Effector memory CD8-positive, alpha-beta T cell (primary cell): ENCODE results near the gene POLD2.
"Not testable (repeated sequence)": the region's sequence is repeated elsewhere in the genome, so short reads cannot be mapped to it uniquely, and the experiment has no call there.

ENCODE experiments used
- ATAC-seq: fragments of 150-1000 bp; cut with Tn5 transposase; replicated peaks from 2 replicates; pipeline ENCODE4 v1.10.0; 2021; ENCODE audit warnings: mild to moderate bottlenecking, moderate library complexity
- DNase-seq, 3 experiments: peaks; one replicate each; pipeline ENCODE4 v3.0.0; 2021
- H3K27ac Mint-ChIP-seq, 2 donors: one replicate each; pipeline ENCODE4 v1.8.0; 2022; ENCODE audit warnings: mild to moderate bottlenecking in 2 of 2, mixed read lengths in 2 of 2, moderate library complexity in 2 of 2
- H3K27me3 Mint-ChIP-seq, 2 donors: one replicate each; pipeline ENCODE4 v1.8.0; 2022; ENCODE audit warnings: mixed read lengths in 2 of 2
- H3K36me3 Mint-ChIP-seq: one replicate; pipeline ENCODE4 v1.8.0; 2022; ENCODE audit warnings: mild to moderate bottlenecking, moderate library complexity, mixed read lengths; ENCODE audit not compliant: insufficient read depth
- H3K4me1 Mint-ChIP-seq, 2 donors: one replicate each; pipeline ENCODE4 v1.8.0; 2022; ENCODE audit warnings: low read depth in 2 of 2, mixed read lengths in 2 of 2
- H3K4me3 Mint-ChIP-seq, 2 donors: one replicate each; pipeline ENCODE4 v1.8.0; 2022; ENCODE audit warnings: mild to moderate bottlenecking in 2 of 2, mixed read lengths in 2 of 2, moderate library complexity in 2 of 2
- H3K9me3 Mint-ChIP-seq, 2 donors: one replicate each; pipeline ENCODE4 v1.8.0; 2022; ENCODE audit warnings: mixed read lengths in 2 of 2

The POLD2 gene

DNA sequence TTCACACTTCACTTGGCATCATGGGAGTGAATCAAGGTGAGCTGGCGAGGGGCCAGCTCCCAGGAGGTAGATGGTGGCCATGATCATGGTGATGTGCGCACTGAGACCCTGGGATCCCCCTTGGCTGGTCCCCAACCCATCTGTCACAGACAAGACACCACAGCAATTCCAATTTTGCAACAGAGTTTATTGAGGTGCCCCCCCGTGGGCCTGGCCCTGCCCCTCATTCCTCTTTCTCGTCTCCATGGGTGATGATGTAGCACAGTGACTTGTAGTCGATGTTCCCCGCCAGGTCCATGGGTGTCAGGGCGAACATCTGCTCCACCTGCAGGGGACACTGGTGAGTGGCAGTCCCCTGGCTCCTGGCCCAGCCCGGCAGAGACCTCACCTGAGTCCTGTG is 15.3 kb upstream of the POLD2 start:
- H3K27me3 Mint-ChIP-seq = peaks cover 13 to 31% of the 10 kb centered on the region in 2 donors
- H3K9me3 Mint-ChIP-seq = no peaks in the 10 kb centered on the region
- no peaks in the 10 kb centered on the region for H3K36me3 Mint-ChIP-seq
- ATAC-seq (no peak), DNase-seq (no peak)
- no peak overlapping the region for H3K4me3 Mint-ChIP-seq
- no peaks in the 10 kb centered on the region for H3K4me1 Mint-ChIP-seq
- H3K27ac Mint-ChIP-seq = no peak overlapping the region

DNA sequence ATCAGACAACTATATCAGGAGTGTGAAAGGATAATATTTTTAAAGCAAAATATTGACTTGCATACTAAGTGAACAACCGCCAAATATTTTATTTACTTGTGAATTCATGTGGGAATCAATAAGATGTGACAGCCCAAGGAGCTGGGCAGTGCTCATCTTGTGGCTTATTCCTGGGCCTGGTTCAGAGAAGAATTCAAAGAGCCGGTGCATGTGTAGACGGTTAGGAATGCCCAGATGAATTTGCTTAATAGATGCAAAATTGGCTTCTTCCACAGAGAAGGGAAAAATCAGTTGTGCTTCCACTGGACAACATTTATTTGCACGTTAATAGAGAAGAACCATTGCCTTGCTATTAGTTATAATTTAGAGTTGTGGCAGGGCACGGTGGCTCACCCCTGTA is 13.4 kb upstream of the POLD2 start:
- Mint-ChIP-seq H3K36me3 (no peaks in the 10 kb centered on the region), H3K4me3 (no peak overlapping the region), H3K27me3 (peaks cover 13 to 38% of the 10 kb centered on the region in 2 donors), H3K4me1 (no peaks in the 10 kb centered on the region), H3K27ac (no peak overlapping the region), H3K9me3 (no peaks in the 10 kb centered on the region)
- DNase-seq (no peak), ATAC-seq (no peak)

DNA sequence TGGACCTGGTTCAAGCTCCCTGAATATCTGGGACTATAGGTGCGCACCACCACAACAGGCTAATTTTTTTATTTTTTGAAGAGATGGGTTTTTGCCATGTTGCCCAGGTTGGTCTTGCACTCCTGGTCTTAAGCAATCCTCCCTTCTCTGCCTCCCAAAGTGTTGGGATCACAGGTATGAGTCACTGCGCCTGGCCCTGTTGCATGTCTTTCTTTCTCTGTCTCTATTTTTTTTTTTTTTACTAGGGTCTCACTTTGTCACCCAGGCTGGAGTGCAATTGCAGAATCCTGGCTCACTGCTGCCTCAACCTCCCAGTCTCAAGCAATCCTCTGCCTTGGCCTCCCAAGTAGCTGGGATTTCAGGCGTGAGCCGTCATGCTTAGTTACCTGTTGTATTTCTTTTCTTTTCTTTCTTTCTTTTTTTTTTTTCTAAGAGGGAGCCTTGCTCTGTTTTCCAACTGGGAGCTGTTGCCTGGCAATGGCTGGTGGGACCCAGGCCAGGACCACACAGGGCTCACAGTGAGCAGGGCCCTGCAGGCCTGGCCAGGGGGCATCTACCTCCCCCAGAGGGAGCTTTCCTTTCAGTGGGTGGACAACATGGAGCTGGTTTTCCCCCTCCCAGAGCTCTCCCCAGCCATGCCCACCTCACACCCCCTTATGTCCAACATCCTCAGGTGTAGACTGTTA is 11.7 kb upstream of the POLD2 start:
- DNase-seq (no peak), ATAC-seq (no peak)
- Mint-ChIP-seq H3K27ac (no peak overlapping the region), H3K27me3 (peaks cover 5 to 28% of the 10 kb centered on the region in 2 donors), H3K36me3 (no peaks in the 10 kb centered on the region), H3K4me1 (no peaks in the 10 kb centered on the region), H3K9me3 (no peaks in the 10 kb centered on the region), H3K4me3 (no peak overlapping the region)

DNA sequence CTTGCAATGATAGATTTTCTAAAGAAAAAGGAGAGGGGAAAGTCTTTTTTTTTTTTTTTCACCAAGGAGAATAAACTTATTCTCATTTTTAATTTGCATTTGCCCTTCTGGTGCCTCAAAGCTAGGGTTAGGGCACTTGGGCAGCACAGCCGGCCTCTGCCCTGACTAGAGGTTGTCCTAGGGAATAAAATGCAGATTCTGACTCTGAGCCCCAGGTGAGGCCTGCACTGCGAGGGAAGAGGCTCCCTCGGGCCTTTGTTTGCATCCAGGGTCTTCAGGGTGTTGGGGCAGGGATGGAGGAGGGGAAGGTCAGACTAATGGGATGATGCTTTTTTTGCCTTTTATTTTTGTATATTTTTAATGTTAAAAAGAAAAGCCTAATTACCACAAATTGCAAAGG is 9.9 kb upstream of the POLD2 start:
- ATAC-seq (no peak), DNase-seq (no peak)
- no peaks in the 10 kb centered on the region for H3K4me1 Mint-ChIP-seq
- no peak overlapping the region for H3K27ac Mint-ChIP-seq
- H3K27me3 Mint-ChIP-seq = peaks cover 0 to 10% of the 10 kb centered on the region in 2 donors
- H3K36me3 Mint-ChIP-seq = no peaks in the 10 kb centered on the region
- no peaks in the 10 kb centered on the region for H3K9me3 Mint-ChIP-seq
- no peak overlapping the region for H3K4me3 Mint-ChIP-seq

DNA sequence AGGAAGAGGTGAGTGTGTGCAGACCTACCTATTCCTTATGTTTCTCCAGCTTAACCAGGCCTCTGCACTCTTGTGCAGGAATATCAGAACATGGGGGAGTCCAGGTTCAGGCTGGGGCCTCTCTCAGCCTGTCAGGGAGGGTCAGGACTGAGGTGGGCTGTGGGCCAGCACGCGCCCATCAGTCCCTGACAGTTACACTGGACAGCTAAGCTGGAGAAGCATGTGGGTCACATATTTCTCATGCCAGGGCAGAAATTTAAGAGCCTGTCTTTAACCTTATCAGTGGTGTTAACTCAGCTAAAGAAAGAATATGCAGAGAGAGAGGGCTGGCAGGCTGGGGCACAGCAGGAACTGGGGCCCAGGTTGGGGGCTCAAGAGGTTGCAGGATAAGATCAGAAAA is 8.7 kb upstream of the POLD2 start:
- no peaks in the 10 kb centered on the region for H3K36me3 Mint-ChIP-seq
- peak overlapping the region in 1 of 2 donors; percentile 35 for H3K27ac Mint-ChIP-seq
- no peak for DNase-seq
- no peak for ATAC-seq
- H3K9me3 Mint-ChIP-seq = no peaks in the 10 kb centered on the region
- H3K27me3 Mint-ChIP-seq = peaks cover 0 to 8% of the 10 kb centered on the region in 2 donors
- no peak overlapping the region for H3K4me3 Mint-ChIP-seq
- no peaks in the 10 kb centered on the region for H3K4me1 Mint-ChIP-seq

DNA sequence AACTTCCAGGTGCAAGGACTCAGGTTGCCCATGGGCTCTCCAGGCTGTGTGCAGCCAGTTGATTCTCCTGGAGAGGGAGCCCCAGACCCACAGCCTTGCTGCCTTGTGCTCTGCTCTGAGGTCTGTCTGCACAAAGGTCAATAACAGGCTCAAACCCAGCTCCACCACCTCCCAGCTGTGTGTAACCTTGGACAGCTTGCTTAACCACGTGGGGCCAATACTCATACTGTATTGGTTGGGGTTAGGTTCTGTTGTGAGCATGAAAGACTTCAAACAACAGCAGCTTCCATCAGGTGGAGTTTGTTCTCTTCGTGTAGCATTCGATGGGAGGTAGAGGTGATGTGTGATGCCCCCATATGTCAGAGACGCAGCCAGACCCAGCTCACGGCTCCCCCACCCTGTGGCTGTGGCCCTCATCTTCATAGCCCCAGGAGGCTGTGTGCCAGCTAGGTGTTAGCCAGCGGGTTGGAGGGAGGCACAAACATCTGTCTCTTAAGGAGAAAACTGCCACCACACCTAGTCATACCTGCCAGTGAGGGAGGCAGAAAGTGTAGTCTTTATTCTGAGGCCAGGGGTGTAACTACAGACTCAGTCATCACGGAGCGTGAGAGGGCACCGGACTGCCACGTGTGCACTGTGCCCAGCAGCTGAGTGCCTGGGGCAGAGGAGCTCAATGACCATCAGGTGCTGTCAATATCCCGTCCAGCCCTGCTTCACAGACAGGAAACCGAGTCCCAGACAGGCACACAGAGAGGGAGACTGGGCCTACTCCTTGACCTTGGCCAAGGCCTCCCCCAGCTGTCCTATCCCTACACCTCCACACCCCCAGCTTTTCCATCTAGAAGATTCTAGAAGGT is 8.1 kb upstream of the POLD2 start:
- no peak for ATAC-seq
- Mint-ChIP-seq H3K36me3 (no peaks in the 10 kb centered on the region), H3K9me3 (no peaks in the 10 kb centered on the region), H3K4me1 (no peaks in the 10 kb centered on the region), H3K27ac (peak overlapping the region in 1 of 2 donors; percentile 35), H3K27me3 (peaks cover 0 to 8% of the 10 kb centered on the region in 2 donors), H3K4me3 (no peak overlapping the region)
- DNase-seq = no peak

DNA sequence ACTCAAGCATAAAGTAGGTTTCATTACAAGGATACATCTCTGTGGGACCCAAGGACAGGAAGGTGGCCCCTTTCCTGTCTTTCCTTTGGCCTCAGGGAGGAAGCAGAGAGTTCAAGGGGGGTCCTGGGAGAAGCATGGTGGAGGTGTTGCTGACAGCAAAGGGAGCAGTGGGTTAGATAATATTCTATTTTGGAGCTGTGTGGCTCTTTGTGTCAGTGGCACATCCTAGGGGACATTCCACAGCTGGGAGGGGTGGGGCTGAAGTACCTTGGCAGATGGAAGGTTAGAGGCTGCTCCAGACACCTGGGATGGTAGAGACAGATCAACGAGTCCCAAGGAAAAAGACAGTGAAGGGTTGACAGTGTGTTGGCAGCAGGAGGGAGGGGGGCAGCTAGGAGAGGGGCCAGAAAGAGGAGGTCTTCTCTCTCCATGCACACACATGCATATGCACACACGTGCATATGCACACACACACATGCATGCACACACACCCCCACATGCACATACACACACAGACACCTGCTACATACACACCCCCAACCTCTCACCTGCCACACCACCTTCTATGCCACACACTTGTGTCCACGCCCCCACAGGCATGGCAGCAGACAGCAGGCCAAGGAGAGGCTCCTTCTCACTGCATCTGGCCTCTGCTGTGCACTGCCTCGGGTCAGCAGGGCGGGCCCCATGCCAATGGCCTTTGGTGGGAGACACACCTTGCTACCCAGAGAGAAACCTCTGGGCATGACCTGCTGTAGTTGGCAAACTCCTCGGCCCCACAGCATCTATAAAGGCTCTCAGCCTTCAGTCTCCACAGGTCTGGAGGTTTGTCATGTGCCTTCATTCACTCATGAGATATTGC is 5.6 kb upstream of the POLD2 start:
- Mint-ChIP-seq H3K27me3 (peaks cover 0 to 8% of the 10 kb centered on the region in 2 donors), H3K36me3 (peaks cover 6% of the 10 kb centered on the region), H3K4me3 (no peak overlapping the region), H3K9me3 (no peaks in the 10 kb centered on the region), H3K27ac (no peak overlapping the region), H3K4me1 (peaks cover 3 to 4% of the 10 kb centered on the region in 2 donors)
- DNase-seq (no peak), ATAC-seq (no peak)

DNA sequence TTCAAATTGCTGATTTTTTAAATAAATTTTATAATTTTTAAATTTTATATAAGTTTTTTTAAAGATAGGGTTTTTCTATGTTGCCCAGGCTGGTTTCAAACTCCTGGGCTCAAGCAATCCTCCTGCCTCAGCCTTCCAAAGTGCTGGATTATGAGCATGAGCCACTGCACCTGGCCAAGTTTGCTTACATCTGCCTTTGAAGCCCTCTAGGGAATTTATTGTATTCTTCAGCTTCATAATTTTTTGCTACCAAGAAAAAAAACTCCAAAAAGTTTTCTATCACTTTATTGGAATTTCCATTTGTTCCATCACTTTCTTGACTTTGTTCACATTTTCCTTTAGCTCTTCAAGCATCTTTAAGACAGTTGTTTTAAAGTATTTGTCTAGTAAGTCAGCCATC is 3.8 kb upstream of the POLD2 start:
- Mint-ChIP-seq H3K36me3 (peaks cover 15% of the 10 kb centered on the region), H3K4me1 (peaks cover 10 to 14% of the 10 kb centered on the region in 2 donors), H3K27me3 (peaks cover 0 to 5% of the 10 kb centered on the region in 2 donors), H3K27ac (peak overlapping the region in 1 of 2 donors; percentile 15), H3K4me3 (no peak overlapping the region), H3K9me3 (no peaks in the 10 kb centered on the region)
- ATAC-seq = no peak
- no peak for DNase-seq

DNA sequence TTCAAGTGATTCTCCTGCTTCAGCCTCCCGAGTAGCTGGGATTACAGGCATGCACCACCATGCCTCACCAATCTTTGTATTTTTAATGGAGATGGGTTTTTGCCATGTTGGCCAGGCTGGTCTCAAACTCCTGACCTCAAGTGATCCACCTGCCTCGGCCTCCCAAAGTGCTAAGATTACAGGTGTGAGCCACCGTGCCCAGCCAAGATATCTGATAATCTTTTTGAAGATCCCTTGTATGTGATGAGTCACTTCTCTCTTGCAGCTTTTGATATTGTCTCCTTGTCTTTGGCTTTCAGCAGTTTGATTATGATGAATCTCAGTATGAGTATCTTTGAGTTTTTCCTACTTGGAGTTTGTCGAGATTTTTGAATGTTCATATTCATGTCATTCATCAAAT is 3.2 kb upstream of the POLD2 start:
- DNase-seq, ATAC-seq, H3K9me3 Mint-ChIP-seq, H3K4me3 Mint-ChIP-seq, H3K27me3 Mint-ChIP-seq, H3K27ac Mint-ChIP-seq: not testable (repeated sequence)
- Mint-ChIP-seq H3K4me1 (peaks cover 11 to 14% of the 10 kb centered on the region in 2 donors), H3K36me3 (peaks cover 15% of the 10 kb centered on the region)

DNA sequence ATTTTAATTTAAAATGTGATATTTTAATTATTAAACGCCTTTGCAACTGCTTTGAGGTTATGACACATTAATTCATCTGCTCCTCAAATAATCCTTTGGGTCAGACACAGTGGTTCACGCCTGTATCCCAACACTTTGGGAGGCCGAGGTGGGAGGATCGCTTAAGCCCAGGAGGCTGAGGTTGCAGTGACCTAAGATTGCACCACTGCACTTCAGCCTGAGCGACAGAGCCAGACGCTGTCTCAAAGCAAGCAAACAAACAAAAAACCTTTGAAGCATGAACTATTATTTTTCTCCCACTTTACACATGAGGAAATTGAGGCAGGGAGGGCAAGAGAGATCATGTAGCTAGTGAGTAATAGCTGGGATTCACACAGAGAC is 1.5 kb upstream of the POLD2 start:
- peaks cover 15% of the 10 kb centered on the region for H3K36me3 Mint-ChIP-seq
- no peaks in the 10 kb centered on the region for H3K9me3 Mint-ChIP-seq
- peak overlapping the region; percentile 87 to 97 for H3K4me3 Mint-ChIP-seq
- no peak for DNase-seq
- H3K27ac Mint-ChIP-seq = no peak overlapping the region
- H3K27me3 Mint-ChIP-seq = no peaks in the 10 kb centered on the region
- peaks cover 14% of the 10 kb centered on the region in 2 donors for H3K4me1 Mint-ChIP-seq
- no peak for ATAC-seq

DNA sequence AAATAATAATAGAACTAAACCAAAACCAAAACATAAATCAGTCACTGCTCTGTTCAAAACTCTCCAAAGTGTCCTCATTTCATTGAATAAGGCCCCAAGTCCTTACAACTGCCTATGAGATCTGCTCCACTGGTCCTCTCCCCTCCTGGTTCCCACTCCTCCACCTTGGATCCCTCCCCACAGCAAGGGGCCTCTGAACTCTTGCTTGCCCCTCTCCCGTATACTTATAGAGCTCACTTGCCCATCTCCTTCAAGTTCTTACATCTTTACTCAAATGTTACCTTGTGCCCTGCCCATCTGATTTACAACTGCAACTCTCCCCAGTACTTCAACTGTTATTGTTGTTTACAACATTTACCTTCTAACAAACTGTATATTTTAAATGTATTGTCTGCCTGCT is 819 bp downstream of the POLD2 start:
- Mint-ChIP-seq H3K4me3 (peak overlapping the region; percentile 87 to 97), H3K36me3 (peaks cover 15% of the 10 kb centered on the region), H3K9me3 (no peaks in the 10 kb centered on the region), H3K4me1 (peaks cover 16 to 19% of the 10 kb centered on the region in 2 donors), H3K27ac (peak overlapping the region in 1 of 2 donors; percentile 93), H3K27me3 (no peaks in the 10 kb centered on the region)
- ATAC-seq = no peak
- DNase-seq = no peak

DNA sequence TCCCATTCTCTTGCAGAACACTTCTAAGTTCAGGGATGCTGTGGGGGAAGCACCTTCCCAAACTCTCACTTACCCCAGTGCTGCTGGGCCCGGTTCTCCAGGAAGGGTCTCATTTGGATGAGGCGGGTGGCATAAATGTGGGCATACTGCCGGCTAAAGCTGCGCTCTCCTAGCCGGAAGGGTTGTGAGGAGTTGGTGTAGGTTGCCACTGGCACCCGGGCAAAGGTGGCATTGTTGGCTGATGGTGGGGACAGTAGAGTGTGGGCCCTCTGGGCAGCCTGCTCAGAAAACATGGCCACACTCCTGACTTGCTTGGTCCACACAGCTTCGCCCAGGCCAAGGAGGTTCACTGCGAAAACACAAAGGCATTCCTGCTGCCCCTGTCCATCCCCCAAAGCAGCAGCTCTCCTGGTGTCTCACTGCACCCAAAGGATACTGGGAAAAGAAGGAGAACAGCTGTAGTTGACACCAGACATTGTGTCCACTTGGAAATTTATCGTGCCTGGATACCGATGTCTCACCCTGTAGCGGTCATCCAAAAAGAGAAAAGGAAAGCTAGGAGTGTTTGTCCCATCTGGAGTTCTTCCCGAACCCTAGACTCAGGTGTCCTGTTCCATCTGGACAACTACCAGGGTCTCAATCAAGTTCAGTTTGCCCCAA is 1.5 kb downstream of the POLD2 start:
- peak overlapping the region in 1 of 2 donors; percentile 93 for H3K27ac Mint-ChIP-seq
- ATAC-seq = no peak
- no peaks in the 10 kb centered on the region for H3K27me3 Mint-ChIP-seq
- DNase-seq = no peak
- peaks cover 16 to 19% of the 10 kb centered on the region in 2 donors for H3K4me1 Mint-ChIP-seq
- peak overlapping the region in 1 of 2 donors; percentile 87 for H3K4me3 Mint-ChIP-seq
- peaks cover 15% of the 10 kb centered on the region for H3K36me3 Mint-ChIP-seq
- no peaks in the 10 kb centered on the region for H3K9me3 Mint-ChIP-seq

DNA sequence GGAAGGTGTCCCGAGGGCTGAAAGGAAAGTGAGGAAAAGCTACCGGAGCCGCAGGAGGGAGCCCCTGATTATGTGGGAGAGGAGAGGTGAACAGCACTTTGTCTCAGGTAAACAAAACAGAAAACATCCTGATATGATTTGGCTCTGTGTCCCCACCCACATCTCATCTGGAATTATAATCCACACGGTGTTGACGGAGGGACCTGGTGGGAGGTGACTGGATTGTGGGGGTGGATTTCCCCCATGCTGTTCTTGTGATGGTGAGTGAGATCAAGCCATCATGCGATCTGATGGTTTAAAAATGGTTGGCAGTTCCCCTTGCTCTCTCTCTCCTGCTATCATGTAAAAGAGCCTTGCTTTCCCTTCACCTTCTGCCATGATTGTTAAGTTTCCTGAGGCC is 3.0 kb downstream of the POLD2 start:
- no peaks in the 10 kb centered on the region for H3K9me3 Mint-ChIP-seq
- no peaks in the 10 kb centered on the region for H3K27me3 Mint-ChIP-seq
- peaks cover 16 to 19% of the 10 kb centered on the region in 2 donors for H3K4me1 Mint-ChIP-seq
- no peak overlapping the region for H3K4me3 Mint-ChIP-seq
- ATAC-seq (no peak), DNase-seq (no peak)
- peaks cover 15% of the 10 kb centered on the region for H3K36me3 Mint-ChIP-seq
- peak overlapping the region in 1 of 2 donors; percentile 51 for H3K27ac Mint-ChIP-seq
